Measurements from ENCODE around the gene SHISA6.

SHISA6 gene

DNA sequence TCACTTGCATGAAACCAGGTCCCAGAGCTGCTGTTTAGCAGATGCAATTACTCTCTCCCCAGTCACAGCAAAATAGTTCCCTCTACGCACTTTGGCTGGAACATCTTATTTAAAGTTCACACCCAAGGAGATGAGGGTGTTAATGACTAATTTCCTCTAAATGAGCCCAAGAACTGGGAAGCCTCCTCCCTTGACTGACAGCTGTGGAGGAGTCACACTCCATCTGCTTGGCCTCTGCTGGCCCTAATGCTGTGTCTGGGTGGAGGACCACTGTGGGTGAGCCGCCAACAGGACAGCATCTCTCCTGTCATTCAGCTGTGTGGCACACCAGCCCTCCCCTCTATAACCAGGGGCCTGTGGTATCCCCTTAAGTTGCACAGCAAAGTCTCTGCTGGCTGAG lies 115.4 kb downstream of the SHISA6 start:
- DNase-seq, result no peak

DNA sequence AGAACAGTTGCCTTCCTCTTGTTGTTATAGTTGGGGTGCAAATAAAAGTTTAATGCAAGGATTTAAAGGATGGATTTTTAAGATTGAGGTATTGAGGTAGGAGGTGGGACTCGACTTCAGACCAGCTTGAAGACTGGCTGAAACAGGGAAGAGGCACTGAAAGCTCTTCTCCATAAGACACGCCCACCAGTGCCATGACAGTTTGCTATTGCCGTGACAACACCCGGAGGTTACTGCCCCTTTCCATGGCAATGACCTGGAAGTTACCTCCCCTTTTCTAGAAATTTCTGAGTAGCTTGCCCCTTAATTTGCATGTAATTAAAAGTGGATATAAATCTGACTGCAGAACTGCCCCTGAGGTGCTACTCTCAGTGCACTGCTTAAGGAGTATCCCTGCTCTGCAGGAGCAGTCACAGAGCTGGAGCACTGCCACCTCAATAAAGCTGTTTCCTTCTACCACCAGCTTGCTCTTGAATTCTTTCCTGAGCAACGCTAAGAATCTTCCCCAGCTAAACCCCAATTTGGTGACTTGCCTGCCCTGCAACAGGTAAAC lies 122.6 kb downstream of the SHISA6 start:
- DNase-seq, result no peak

DNA sequence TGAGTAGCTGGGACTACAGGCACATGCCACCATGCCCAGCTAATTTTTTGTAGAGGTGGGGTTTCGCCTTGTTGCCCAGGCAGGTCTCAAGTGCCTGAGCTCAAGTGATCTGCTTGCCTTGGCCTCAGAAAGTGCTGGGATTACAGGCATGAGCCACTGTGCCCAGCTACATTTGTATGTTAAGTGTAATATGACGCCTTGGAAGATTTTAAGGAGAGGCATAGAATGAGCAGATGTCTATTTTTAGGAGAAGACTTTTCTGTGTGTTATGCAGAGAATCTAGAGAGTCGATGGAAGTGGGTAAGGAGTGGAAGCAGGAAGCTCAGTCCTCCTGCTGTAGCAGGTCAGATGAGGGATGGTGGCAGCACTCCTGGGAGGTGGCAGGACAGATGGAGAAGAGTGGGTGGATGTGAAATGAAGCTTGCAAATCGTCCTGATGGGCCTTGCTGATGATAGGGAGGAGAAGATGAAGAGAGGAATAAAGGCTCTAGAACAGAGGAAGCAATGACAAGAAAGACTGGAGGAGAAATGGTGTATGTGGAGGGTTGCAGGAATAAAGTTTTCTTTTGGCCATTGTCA lies 125.3 kb downstream of the SHISA6 start:
- no peak for DNase-seq

DNA sequence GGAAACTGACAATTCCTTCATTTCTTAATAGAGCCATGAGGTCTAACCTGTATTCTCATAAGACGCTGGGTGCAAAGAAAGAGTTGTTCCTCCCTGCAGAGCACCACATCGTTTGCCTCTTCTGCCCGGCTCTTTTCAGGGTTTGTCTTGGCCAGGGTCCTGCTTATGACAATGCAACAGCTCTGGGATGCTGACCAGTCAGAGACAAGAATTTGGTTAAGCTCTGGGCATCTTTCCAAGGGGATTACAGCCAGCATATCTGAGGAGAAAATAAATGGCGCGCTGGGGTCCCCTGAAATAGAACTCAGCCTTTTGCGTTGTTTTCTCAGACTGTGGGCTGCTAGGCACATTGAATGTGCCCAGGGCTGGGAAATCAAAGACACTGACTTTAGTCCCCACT lies 128.6 kb downstream of the SHISA6 start:
- no peak for DNase-seq

DNA sequence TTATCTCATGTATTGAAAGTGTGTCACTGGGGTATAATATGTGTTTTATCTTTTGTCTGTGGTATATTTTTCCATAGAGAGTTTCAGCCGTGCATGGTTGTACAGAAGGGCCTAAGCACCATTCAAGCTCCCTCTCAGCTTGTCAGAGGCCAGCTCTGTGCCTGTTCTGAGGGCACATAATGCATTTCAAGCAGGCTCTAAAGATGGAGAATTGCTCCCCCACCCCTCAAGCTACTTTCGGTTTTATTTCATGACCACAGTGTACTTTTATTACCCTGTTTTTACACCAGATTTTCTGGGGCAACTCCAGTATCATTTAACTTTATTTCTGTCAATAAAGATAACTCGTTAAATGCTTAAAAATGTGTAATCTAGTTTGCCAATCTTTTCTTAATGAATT lies 131.7 kb downstream of the SHISA6 start:
- DNase-seq, result no peak

DNA sequence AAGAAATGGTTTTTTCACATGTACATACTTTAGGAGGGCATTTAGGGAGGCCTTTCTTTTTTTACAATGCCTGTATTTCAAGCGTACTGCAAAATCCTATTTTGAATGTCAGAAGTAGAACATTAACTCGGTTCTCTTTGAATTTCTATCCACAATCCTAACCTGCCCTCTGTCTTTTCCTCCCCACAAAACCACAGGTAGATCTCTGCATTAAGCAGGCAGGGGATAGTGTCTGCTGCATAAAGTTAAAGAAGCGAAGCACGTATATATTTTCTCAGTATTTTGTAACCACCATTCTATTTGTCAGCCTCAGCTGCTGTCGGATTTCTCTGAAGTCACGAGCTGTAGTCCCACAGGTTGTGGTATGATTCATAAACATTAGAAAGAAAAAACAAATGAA lies 137.5 kb downstream of the SHISA6 start:
- no peak for DNase-seq

DNA sequence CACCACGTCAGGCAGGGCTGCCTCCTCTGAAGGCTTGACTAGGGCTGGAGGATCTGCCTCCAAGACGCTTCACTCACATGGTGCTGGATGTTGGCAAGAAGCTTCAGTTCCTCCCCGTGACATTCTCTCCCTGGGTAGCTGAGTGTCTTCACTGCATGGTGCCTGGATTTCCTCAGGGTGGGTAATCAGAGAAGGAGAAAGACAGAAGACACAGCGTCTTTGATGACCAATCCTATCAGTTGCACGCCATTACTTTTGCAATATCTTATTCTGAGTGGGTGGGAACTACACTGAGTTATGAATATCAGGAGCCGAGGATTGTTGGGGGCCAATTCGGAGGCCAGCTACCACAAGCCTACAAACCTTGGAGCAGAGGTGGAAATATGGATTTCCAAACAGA lies 139.7 kb downstream of the SHISA6 start:
- DNase-seq, result no peak

DNA sequence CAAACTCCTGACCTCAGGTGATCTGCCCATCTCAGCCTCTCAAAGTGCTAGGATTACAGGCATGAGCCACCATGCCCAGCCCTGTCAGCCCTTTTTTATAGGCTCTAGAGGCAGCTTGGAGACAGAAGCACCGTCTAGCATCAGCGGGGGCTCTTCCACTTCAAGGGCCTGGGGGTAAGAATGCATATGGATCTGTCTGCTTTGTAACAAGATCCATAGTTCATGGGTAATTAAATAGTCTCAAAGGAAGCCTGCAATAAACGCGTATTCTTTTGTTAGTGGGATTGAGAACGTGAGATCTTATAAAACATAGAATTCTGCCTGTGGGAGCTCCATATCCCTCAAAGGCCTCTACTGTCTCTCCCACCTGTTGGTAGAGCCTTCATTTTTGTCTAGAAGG lies 142.1 kb downstream of the SHISA6 start:
- DNase-seq, result no peak

DNA sequence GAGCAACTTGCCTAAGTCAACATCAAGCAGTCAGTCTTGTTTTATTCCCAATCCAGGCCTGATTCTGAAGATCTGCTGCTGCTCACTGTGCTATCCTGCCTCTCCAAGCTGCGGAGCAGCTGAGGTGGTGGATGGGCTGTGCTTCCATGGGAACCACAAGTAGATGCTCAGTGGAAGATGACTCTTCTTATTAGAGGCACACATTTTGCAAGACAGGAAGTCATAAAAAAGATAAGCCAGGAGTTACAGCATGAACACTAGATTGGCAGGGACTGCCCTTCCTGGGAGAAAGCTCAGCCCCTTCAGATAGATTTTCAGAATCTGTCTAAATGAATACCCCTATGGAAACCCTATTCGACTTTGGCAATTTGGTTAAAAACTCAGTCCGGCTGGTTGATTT lies 143.1 kb downstream of the SHISA6 start:
- DNase-seq, result no peak

DNA sequence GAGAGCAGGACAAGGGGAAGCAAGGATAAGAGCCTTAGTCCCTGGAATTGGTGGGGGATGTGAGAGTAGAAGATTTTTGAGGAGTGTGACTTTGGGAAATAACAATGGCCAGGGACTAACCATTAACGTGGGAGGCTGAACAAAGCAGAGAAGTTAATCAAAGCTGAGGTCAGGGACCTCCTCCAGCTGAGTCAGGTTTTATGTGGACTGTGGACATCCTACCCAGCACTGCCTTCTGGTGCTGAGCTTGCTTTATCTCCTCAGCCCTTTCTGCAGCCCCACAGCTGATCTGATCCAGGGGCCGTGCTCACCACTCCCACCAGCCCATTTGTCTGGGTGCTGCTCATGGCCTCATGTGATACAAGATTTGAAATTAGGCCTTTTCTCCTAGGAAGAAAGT lies 146.6 kb downstream of the SHISA6 start:
- no peak for DNase-seq

DNA sequence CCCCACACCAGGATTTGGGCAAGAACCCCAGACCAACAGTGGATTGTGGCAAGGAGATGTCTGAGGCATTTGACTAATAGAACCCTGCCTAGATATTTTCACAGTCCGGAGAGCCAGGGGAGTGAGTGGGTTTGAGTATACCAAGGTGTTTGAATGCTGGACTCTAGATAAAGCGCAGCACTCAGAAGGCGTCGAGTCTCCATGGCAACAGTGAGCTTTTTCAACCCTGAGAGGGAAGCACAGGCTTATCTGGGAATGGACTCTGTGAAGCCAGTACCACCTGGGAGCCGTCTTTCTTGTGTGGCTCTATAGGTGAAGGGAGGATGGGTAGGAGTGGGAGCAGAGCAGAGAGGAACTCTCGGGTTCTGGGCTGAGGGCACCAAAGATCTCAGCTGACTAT lies 147.0 kb downstream of the SHISA6 start:
- no peak for DNase-seq

DNA sequence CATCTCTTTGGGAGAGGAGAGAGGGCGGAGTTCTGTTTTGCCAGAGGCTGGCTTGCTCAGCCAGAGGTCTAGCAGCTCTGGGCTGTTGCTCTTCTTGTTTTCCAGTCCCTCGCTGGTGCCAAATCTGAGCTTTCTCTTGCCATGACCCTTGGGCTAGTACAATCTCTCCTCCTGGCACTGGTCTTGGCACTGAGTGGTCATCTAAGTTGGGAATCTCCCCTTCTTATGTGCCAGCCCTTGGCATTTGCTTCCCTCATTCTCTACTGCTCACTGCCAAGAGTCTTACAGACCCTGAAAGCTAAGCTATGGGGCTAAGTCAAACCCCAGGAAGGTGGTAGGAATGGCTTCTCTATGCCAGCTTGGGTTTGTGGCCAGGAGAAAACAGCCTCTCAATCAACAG lies 148.6 kb downstream of the SHISA6 start:
- DNase-seq, result no peak

DNA sequence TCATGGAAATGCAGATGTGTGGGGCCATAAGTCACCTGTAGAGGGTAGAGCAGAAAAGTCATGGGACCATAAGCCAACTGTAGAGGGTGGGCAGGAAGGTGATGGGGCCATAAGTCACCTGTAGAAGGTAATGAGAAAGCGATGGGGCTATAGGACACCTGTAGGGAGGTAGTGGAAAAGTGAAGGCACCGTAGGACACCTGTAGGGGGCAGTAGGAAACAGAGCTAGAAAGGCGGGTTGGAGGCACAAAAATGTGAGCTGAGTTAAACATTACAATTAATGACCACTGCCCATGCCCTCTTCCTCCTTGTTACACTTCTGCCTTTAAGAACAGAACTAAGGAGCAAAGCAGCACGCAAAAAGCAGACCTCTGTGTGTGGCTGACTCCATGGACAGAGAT lies 150.1 kb downstream of the SHISA6 start:
- no peak for DNase-seq

DNA sequence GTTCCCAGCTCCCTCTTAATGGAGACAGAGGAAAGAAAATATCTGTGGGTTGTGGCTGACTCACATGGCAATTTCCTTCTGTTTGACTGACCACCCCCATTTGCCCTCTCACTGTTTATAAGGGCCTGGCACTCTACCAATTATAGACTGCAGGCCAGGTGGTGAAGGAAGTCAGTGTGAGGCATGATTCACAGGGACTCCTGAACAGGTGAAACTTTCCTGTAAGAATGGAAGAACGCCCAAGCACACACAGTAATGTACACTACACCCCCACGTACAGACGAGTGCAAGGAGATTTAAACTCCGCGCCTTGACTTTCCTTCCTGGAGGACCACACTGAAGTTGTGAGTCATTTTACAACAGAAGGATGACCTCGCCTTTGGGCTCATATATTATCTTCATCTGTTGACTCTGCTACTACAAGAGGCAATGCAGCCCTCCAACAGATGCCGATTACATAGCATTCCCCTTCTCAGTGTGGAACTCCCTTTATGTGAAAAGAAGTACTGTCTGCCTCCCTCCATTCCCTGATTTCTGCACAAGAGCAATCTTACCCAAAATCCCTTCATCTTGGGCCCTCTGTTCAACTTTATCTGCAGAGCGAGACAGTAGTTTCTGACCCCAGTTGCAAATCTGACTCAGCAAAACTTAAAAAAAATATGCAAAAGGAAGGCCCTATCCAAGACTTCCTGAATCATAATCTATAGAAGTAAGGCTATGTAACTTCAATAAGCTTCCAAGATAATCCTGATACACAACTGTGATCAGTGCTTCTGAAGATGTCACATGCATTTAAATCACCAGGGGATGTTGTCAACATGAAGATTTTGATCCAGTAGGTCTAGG lies 163.6 kb downstream of the SHISA6 start:
- no peak for DNase-seq

DNA sequence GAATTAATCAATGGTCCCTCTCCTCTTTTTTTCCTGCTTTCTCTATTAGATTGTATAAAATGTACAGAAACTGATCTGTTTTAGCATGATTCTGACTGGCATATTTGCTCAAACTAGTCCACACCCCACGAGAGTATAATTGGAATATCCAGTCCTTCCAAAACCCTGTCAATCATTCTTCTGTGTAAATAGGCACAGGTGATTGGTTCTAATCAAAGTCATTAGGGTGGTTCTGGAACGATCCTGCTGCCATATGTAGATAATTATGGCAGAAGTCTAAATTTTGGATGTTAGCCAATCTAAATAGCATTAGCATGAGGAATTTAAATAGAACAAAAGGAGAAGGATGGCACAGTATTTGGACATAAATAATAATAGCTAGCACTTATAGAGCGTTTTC lies 165.7 kb downstream of the SHISA6 start:
- DNase-seq, result no peak

DNA sequence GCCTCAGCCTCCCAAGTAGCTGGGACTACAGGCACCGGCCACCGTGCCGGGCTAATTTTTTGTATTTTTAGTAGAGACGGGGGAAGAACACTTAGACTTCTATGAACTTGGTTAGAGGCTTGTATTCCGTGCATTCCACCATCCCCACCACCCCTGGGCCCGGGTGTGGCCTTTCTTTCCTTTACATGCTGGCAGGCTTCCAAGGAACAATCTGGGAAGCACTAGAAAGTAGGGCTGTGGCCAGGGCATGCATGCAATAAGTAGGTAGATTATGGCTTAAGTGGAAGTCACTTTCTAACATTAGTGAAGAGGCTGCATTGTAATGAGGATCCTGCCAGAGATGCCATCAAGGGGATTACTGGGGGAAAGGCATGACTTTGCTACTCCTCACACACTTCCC lies 171.6 kb downstream of the SHISA6 start:
- DNase-seq, result no peak

DNA sequence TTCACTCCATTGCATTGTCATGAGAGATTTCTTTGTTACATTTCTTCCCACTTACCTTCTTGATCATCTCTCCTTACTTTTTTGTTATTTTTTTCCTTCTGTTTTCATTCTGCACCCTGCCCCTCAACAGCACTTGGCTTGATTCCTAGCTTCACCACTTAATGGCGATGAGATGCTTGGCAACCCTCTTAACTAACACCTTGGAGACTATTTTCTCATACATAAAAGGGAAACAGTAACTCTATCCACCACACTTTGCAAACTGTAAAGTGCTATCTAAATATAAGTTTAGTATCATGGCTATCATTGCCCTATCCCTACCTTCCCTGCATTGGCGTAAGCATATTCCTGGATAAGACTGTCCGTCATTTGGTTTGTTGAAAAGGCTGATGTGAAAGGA lies 177.3 kb downstream of the SHISA6 start:
- no peak for DNase-seq

DNA sequence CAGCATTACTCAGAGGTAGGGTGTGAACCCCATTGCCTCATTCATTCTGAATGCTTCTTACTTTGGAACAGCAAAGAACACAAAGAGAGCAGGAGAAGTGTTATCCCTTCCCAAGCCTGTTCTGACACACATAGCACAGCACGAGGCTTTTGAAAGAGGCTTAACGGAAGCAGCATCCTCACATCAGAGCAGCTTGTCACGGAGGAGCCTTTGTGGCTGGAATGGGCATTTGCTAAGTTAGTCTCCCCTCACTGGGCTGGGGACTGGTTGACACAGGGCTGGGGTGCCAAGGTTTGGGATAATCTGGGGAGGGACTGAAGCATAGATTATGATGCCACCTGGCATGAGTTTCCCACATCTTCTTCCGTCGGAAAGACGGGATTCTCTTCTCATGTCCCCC lies 189.7 kb downstream of the SHISA6 start:
- no peak for DNase-seq

DNA sequence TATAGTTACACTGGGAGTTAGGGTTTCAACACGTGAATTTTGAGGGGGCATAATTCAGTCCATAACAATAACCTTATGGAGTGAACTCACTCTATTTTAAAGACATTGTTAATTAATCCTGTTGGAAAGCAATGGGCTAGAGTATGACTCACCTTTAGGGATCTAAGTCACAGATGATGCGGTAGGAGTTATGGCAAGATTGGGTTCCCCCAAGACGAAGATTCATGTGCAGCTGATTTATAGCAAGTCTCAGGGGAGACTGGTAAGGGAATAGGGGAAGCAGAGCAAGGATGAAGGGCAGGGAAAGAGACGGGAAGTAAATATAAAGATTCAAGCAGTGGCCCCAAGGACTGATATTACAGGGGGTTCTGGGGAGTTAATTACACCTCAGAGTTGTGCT lies 197.7 kb downstream of the SHISA6 start:
- DNase-seq, result no peak

DNA sequence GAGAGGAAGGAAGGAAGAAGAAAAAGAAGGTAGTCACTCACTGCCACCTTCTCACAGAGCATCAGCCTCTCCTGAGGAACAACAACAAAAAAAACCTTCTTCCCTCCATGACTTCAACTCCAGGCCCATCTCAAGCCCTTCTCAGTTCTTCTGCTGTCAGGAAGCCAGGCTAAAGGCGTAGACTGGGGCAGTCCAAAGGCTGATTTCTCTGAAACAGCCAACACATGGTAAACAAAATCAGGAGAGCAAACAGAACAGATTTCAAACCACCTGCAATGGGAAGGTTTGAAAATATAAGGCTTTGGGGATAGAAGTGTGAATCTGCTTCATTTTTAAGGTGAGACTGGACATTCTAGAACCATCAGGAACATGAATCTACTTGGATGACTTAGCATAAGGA lies 200.0 kb downstream of the SHISA6 start:
- DNase-seq, result no peak

DNA sequence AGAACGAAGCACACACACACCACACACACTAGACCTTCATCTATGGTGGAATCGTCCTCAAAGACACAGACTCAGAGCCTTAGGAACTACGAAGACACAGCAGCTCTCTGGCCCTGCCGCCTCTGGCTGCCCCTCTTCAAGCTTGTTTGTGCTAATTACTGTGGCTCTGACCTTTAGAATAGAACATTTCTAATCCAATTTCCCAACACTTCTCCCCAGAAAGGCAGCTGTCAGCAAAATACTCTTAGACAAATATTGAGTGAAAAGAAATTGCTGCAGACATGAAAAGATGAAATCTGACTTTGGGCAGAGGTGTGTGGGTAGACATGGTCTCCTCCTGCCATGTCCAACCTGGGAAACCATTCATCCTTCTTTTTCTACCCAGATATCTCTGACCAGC lies 205.3 kb downstream of the SHISA6 start:
- no peak for DNase-seq

DNA sequence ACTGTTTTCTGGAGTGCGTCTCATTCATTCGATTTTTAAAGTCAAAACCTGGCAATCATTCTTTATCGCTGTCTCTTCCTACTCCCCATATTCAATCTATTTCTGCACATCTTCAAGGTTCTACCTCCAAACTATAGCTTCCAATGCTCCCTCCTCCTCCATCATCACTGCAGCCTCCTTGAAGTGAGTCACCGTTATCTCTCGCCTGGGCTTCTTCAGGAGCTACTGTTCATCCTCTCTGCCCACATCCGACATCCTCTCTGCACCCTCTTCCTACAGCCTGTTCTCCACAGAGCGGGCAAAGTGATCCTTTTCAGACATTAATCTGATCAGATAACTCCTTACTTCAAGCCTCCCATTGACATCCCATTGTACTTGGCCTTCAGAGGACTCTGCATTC lies 213.1 kb downstream of the SHISA6 start:
- DNase-seq, result no peak

DNA sequence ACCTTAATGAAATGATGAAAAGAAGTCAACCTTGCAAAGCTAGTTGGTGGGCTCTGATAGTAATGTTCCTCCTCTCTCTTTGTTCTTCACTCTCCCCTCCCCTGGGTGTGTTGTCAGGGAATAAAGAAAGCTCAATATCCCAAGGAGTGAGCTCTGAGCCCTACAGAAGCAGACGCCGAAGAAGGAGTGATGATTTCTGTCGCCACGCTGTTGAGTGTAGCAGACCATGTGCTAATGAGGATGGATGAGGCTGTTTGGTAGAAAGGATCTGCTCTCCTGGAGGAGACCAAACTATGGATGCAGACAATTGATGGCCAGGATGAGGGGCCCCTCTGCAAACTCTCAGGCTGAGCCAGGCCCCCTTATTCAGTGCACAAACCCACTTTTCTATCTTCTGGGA lies 217.3 kb downstream of the SHISA6 start:
- DNase-seq, result no peak

DNA sequence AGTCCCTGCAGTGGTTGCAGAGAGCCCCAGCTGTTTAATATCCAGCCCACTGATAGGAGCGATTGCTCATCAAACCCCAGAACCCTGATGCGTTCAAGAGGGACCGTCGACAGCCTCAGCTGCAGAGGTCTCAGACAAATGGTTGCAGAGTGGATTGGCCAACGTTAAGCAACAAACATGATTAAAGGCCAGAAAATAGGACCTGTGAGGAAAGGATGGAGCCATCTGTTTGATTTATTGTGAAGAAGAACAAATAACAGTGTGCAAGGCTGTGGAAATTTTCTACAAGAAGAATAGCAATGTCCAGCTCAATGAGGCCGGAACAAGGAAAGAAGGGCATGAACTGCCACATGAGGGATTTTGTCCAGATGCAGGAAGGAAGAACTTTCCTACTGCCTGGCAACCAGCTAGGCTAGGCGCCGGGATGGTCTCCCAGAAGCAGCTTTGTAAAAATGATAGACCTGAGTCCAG lies 218.9 kb downstream of the SHISA6 start:
- no peak for DNase-seq
